Hepatocyte (in vitro differentiated cells): Measurements from ENCODE around the gene NCOA4.

ENCODE experiments used
- CTCF ChIP-seq: fragments of 200-600 bp; sonication (generic); IDR thresholded peaks from 2 replicates; pipeline ENCODE4 v1.5.1; 2016; ENCODE audit warnings: antibody characterized with exemption, mild to moderate bottlenecking; ENCODE audit not compliant: poor library complexity
- EZH2 ChIP-seq: fragments of 200-600 bp; sonication (generic); IDR thresholded peaks from 2 replicates; pipeline ENCODE4 v1.6.1; 2016; ENCODE audit warnings: antibody characterized with exemption, mild to moderate bottlenecking, borderline replicate concordance
- EZH2phosphoT487 ChIP-seq: fragments of 200-600 bp; sonication (generic); IDR thresholded peaks from one replicate; pipeline ENCODE4 v1.6.1; 2018; ENCODE audit warnings: antibody characterized with exemption, mild to moderate bottlenecking, low read depth, moderate library complexity; ENCODE audit not compliant: unreplicated experiment, severe bottlenecking

GRCh38 chr10:46079831-46080585 is 49.6 kb upstream of the NCOA4 start:
- TF ChIP-seq CTCF, result no peak
- TF ChIP-seq EZH2, result no peak
- no peak for TF ChIP-seq EZH2phosphoT487
